Amniotic epithelial cell (primary cell): ENCODE measurements around the gene EPB41L2.
A peak's percentile ranks its signal among the peaks of the same experiment; 100 is the strongest.
"Not testable (repeated sequence)": the region's sequence is repeated elsewhere in the genome, so short reads cannot be mapped to it uniquely, and the experiment has no call there.

Source experiments
- DNase-seq: peaks from one replicate; pipeline ENCODE4 v3.0.0-alpha.2; 2010; ENCODE audit warnings: low read depth

The EPB41L2 gene

DNA sequence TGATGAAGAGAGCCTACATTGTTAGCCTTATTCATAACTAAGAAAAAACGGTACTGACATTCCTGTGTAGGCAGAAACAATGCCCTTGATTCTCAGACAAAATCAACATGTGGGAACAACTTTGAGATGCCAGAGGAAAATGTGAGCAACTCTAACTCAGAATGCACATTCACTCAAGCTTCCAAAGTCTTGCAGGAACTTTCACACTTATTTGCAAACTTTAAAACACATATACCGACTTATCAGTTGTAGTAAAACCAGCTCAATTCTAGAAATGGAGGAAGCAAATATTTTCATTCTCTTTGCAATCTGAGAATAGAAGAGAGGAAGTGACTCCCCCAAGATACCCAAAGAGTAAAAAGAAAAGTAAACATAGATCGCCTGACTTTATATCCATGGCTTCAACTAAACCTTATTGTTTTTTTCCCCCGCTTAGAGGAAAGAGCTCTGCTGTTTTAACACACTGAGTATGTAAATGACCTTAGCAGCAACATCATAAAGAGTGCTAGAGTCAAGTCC is 117.6 kb downstream of the EPB41L2 start:
- DNase-seq = no peak

DNA sequence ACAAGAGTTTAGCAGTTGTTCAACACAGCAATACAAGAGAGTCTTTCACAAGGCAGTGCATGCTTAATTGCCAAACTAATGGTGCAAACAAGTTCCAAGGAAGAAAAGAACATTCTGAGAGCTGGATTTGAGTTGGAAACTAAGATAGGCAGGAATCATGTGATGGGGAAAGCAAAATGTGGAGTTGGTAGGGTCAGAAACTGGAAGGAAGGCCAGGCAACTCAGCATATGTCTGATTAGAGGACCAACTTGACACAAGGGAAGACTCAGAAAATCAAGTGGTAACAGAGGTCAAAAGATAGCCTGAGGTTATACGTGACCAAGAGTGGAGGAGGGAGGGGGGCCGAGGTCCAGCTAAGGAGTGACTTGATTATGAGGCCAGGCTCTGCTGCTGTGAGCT is 118.6 kb downstream of the EPB41L2 start:
- DNase-seq = no peak

DNA sequence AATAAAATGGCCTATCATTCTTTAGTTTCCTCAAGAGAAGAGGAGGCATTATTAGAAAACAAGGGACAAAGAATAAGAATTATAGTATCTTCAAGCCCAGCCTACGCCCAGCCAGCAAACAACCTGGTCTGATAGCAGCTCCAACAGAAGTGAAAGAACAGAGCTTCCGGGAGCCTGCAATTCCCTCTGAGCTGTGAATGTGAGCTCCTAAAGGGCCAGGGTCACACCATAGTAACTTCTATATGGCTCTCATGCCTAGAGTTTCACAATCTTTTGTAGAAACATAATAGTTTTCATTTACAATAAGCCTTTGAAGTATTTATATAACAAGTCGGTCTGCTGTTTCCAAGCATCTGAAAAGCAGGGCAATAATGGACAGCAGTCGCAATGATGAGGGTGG is 119.3 kb downstream of the EPB41L2 start:
- peak; percentile 17 for DNase-seq

DNA sequence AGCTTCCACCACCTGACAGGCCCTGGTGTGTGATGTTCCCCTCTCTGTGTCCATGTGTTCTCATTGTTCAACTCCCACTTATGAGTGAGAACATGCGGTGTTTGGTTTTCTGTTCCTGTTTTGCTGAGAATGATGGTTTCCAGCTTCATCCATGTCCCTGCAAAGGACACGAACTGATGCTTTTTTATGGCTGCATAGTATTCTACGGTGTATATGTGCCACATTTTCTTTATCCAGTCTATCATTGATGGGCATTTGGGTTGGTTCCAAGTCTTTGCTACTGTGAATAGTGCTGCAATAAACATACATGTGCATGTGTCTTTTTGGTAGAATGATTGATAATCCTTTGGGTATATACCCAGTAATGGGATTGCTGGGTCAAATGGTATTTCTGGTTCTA is 120.3 kb downstream of the EPB41L2 start:
- DNase-seq = not testable (repeated sequence)

DNA sequence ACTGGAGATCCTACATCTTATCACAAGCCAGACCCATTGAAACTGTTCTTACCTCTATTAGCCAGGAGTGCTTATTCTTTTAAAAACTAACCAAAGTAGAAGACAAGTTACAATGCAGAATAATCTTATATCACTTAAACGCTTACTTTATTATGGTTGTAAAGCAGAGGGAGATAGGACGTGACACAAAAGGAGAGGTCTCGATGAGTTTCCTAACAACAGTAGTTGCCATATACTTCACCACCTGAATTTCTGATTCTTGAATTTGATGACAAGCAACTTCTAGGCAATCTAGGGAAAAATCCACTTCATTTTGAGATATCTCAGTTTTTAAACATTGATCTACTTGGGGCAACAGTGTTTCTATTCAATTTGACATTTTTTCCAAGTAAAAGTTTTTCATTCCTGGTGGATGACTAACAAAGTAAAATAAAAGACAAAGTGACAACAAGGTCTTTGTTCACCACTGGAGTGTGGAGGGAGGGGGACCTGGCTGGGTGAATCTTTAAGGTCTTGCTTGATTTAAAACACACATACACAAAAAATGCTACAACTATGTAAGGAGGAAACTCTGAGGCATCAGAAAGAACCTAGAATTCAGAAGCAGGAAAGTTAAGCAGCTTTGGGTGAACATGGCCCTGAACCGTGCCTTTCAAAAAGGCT is 125.0 kb downstream of the EPB41L2 start:
- no peak for DNase-seq

DNA sequence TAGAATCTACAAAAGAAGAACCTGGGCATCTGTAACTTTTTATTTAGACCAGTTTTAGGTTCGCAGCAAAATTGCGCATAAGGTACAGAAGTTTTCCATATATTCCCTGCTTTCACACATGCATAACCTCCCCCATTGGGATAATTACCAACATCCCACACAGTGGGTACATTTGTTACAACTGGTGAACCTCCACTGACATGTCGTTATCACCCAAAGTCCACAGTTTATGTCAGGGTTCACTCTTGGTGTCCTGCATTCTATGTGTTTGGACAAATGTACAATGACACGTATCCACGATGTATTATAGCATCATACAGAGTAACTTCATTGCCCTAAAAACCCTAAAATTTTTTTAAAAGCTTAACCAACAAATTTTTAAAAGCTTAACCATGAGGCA is 126.1 kb downstream of the EPB41L2 start:
- DNase-seq = no peak

DNA sequence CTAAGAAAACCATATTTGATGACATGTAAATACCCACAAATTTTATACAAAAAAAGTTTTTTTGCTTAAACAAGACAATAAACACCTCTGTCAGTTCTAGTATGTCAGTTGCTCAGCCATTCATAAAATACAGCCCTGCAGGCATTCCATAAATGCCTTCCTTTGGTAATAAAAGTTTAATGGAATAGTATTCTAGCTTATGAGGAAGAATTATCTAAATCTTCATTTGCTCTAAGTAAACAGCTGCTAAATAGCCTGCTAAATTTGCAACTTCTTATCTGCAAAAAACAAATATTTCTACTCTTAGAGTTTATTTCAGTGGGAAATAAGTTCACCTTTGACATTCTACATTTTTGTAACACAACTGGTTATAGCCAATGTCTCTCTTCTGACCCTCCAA is 127.1 kb downstream of the EPB41L2 start:
- DNase-seq = peak; percentile 20

DNA sequence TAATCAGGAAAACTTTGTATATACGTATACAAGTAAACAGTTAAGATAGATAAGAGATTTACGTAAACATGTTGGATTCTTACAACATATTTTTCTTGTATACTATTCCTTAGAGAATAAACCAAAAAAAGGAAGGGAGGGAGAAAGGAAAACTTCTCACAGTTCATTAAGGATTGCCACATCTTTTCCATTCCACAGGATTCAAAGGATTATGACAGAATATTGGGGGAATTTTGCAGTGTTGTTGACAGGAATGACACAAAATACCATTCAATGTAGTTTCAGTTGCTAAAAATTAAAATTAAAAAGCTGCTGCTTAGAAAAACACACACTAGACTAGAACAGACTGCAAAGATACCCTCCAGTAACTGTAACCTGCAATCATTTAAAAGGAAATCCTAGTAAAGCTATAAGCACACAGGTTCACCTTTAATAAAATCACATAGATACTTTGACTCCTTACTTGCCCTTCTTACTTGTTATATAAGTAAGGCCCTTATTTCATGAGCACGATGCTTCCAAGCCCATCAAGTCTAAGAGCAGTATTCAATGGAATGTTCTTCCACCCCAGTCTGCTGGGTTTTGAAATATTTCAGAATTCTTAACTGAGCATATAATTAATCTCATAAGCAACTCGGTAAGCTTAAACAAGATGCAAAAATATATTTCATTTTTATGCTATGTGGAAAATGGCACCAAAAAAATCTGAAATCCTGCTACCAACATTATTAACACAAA is 128.0 kb downstream of the EPB41L2 start:
- peak; percentile 65 for DNase-seq

DNA sequence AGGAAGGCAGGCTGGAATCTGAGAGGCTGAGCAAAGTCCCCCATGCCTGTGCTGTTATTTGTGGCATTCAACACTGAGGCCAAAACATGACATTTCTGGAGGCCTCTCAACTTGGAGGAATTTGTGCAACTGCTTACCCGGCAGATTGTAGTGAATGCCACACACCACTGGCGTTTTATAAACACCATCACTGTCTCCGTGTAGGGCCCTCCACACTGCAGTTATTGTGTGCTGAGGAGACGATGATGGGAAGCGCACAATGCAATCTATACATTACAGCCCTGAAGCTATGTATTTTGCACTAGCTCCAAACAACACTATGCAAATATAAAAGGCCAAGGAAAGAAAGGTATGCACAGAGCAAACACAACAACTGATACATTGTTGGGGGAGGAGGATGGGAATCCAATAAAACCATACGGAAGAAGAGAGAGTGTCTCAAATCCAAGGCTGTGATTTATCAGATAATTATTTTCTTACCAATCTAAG is 129.3 kb downstream of the EPB41L2 start:
- no peak for DNase-seq

DNA sequence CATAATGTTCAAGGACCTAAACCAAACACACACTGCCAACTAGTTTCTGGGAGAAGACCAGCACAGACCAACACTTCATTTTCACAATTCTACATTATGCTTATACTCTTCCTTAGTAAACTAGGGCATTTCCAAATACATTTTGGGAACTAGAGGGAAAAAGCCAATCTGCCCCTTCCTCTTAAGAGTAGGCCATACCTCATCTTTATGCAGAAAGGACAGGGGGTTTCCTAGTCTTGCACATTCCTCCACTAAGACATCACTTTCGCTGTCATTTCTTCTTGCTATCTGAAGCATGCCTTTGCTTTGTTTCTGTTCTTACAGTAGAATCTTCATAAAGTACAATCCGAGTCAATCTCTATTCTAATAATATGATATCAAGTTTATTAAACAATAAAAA is 130.1 kb downstream of the EPB41L2 start:
- no peak for DNase-seq

DNA sequence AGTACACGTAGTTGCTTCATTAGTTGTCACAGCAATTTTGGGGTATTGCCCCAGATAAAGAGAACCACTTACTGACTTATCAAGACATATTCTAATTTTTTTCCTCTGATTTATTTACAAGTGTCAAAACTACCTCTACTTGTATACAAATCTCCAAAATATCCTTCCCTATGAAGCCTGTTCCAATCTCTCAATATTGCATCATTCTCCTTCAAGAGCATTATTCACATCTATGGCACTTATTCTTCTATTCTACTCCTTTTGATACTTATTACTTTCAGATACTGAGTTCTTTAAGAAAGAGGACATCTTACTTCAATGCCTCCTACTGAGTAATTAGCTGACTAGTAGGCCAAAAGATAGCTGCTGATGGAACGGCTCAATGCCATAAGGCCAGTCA is 130.6 kb downstream of the EPB41L2 start:
- DNase-seq = no peak

DNA sequence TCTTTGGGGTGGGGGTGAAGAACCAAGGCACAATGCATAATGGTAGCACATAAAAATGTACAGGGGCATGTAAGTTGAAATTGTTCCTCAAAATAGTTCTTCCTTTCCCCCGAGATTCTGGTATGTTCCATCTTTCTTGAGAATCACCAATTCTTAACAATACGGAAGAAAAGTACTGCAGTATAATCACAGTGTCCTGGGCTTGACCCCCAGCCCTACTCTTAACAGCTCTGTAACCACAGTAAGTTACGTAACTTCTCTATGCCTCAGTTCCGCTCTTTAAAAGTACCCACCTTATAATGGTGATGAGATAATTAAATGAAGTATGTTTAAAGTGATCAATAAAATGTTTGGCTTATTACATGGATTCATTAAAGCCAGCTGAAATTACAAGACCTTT is 131.4 kb downstream of the EPB41L2 start:
- no peak for DNase-seq

DNA sequence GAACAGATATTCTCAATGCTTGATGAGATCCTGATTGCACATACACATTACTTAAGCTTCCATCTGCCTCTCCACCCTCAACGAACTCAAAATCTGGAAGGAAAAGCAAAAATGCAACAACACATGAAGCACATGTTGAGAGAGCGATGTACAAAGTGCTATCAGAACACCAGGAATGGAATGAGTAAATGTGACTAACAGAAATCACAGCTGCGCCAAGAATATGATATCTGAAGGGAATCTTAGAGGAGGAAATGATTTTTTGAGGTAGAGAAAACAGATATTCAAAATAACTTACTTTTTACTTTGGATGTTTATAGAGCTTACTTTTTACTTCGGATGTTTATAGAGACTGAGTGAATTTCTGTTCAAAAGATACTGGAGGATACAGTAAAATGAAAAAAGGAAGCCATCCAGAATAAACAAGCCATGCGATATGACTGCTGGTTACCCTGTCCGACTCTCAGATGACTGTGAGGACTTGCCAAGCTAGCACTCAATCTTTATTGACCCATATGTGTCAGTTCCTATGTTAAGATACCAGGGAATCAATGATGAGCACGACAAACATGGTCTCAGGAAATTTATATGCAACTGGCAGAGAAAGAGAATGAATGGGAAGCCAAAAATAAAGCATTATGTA is 133.9 kb downstream of the EPB41L2 start:
- DNase-seq = peak; percentile 32

DNA sequence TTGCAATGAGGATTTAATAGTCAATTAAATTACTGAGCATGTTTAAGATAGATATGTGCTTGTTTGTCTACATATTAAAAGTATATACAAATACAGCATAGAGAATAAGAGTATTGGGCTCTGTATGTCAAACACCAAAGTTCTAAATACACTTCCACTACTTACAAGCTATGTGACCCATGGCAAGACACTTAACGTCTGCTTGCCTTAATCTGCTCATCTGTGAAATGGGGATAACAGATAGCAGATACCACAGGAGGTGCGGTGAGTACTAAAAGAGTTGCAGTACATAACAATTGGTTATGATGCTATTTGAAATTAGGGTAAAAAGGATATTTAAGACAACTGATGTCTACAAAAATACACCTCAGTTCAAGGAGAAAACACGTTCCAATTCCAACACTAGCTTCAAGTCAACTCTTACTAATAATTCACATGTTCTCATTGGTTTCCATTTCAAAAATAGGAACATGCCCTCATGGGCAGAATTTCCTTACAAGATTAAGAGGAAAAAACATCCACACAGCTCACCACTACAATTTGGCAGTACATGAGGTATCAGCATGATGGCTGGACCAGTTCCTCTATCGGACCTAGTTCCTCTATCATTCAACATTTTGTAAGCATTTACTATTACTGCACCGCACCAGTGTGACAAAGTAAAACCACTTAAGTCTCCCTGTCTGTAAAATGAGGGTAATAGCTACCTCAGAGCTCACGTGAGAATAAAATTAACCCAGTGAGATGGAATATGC is 134.7 kb downstream of the EPB41L2 start:
- DNase-seq = no peak

DNA sequence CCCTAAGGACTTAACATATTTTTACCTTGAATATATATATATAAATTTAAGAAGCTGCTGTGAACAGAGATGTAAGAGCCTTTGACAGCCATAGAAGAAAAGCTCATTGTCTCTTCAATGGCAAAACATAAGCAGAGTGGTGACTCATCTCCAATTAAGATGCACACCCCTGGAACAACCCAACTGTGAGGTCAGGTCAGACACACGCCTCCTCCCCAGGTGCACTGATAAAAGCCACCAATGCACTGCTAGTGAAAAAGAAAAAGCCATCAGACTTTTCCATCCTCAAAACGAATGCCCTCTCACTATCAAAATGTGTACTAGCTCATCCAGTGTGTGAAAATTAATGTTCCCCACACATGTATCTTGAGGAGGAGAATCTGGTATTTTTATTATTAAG is 135.7 kb downstream of the EPB41L2 start:
- DNase-seq = no peak

DNA sequence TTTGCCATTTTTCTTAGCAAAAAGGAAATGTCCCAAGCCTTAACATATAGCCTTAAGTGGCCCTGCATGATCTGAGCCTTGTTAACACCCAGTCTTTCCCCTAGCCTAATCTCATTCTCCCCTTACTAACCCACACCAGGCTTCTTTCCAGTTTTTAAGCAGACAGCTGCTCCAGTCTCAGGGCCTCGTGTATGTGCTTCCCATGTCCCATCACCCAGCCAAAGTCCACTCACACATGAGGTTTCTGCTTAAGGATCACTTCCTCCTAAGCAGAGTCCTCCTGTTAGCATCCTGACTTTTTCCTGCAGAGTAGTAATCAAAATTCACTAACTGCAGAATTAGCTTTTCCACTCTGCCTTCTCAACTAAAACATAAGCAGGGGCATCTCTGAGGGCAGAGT is 139.7 kb downstream of the EPB41L2 start:
- DNase-seq = no peak

DNA sequence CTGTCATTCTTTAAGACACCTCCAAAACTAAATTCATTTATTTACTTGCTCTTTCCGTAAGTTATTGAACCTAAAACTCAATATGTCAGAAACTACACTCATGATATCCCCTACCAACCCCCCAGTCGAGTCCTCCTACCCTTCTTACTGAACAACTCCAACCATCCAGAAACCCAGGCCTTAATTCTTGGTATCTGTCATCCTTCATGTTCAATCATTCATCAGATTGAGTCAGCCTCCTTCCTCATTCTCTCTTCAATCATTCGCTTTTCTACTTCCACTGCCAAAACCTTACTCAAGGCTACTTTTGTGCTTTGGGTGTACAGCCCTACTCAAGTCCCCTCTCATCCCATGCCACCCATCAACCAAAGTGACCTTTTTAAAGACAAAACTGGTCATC is 140.1 kb downstream of the EPB41L2 start:
- DNase-seq = no peak

DNA sequence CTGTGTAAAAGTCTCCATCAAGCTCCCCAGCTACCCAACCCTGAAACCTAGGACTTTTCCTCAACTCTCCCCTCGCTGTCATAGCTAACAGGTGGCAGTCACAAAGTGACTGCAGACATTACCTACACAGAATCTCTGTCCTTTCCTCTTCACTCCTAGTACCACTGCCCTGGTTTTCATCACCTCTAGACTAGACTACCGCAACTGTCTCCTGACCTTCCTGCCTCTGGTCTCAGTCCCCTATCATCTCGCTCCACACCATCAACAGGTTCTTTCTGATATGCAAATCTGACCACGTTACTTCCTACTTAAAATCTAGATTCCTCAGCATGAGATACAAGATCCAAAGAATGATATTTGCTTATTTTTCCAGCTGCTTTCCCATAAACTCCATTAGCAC is 142.1 kb downstream of the EPB41L2 start:
- DNase-seq = no peak

DNA sequence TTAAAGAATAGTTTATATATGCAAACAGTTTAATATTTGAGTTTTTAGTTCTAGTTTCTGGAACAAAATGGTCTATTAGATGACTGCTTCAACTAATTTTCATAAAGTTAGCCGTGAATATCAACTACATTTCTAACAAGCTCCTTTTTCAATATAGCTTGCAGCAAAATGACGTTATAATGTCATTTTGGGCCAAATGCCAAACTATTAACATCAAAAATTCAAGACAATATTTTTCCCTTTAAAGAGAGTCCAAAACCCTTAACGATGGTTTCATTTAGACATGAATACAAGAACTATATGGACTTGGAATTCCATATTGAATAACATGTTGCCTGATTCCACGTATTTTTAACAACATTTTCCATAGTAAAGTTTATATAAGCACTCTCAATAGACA is 144.9 kb downstream of the EPB41L2 start:
- no peak for DNase-seq

DNA sequence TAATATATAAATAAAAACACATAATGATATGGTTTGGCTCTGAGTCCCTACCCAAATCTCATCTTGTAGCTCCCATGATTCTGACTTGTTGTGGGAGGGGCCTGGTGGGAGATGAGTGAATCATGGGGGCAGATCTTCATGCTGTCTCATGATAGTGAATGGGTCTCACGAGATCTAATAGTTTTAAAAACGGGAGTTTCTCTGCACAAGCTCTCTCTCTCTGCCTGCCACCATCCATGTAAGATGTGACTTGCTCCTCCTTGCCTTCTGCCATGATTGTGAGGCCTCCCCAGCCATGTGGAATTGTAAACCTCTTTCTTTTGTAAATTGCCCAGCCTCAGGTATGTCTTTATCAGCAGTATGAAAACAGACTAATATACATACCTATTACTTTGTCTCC is 147.4 kb downstream of the EPB41L2 start:
- DNase-seq = not testable (repeated sequence)

DNA sequence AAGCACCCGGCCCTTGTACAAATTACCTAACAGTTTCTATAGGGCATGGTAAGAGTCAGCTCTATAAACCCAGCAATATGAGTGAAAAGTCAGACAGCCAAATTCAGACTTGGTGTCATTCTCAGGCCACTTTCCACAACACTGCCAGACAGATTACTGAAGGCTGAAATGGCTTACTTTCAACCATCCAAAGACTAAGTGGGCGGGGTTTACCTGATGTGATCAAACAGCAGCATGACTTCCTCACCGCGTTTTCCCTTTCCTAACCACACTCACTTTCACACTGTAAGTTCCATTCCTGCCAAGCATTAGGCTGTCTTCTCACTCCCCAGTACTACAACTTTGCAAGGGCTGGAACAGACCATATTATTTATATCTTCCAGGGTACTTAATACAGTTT is 149.9 kb downstream of the EPB41L2 start:
- DNase-seq = no peak

DNA sequence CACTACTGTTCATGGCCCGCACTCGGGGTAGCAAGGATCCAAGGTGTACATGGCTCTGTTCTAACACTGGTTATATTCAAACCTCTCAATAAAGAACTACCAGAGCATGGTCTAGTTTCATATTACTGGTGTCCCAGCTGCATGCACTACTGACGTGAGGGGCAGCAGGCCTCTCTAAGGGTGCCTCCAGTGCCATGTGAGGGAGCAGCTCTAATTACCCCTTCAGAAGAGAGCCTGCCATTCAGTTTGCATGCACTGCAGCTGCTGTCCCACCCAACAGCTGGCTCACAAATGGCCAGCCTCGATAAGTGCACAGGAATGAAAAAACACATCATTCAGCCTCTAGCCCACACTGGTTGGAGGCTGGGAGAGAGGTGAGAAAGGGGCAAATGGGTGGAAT is 150.6 kb downstream of the EPB41L2 start:
- no peak for DNase-seq
